ENCODE data around the gene RNF175.
A peak's percentile ranks its signal among the peaks of the same experiment; 100 is the strongest.

GRCh38 chr4:153788413-153789276 lies 28.8 kb upstream of the RNF175 start, which contains the start of gene SFRP2:
- TF ChIP-seq, protein P1, sequence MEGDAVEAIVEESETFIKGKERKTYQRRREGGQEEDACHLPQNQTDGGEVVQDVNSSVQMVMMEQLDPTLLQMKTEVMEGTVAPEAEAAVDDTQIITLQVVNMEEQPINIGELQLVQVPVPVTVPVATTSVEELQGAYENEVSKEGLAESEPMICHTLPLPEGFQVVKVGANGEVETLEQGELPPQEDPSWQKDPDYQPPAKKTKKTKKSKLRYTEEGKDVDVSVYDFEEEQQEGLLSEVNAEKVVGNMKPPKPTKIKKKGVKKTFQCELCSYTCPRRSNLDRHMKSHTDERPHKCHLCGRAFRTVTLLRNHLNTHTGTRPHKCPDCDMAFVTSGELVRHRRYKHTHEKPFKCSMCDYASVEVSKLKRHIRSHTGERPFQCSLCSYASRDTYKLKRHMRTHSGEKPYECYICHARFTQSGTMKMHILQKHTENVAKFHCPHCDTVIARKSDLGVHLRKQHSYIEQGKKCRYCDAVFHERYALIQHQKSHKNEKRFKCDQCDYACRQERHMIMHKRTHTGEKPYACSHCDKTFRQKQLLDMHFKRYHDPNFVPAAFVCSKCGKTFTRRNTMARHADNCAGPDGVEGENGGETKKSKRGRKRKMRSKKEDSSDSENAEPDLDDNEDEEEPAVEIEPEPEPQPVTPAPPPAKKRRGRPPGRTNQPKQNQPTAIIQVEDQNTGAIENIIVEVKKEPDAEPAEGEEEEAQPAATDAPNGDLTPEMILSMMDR (IDR thresholded peaks at IDR 0.05), result no peak
- peak in 1 of 3 donors; percentile 6 for TF ChIP-seq POLR2A (IDR thresholded peaks at IDR 0.05)
